ENCODE data around the gene SCEL.

SCEL gene

DNA sequence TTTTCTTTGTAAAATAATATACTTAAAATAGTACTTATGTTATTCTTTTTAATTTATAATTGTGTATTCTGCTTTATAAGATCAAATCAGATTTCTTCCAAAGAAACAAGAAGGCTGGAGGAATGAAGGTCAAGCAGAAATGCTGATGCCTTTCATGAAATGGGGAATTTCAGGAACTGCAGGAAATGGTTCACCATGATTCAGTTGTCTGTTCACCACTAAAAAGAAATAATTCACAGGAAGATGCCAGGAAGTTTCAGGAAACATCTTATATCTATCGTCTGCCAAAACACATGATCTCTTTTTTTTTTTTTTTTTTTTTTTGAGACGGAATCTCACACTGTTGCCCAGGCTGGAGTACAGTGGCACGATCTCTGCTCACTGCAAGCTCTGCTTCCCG lies 15.7 kb upstream of the SCEL start:
- Histone ChIP-seq H4K20me1 (ENCODE audit: insufficient read depth, low read length) (no peaks in the 10 kb centered on the region), H3K9ac (ENCODE audit: low read length) (no peak overlapping the region), H3F3A (ENCODE audit: insufficient read depth, low read length) (no peaks in the 10 kb centered on the region), H3K27ac (ENCODE audit: low read length) (no peak overlapping the region), H3K79me2 (ENCODE audit: low read length) (no peaks in the 10 kb centered on the region), H3K4me2 (ENCODE audit: low read depth, low read length) (no peak overlapping the region), H2AFZ (ENCODE audit: low read length) (no peak overlapping the region), H3K36me3 (replicated peaks; ENCODE audit: insufficient read depth, low read length) (no peaks in the 10 kb centered on the region), H3K9me2 (replicated peaks; ENCODE audit: insufficient read depth, low read length) (no peaks in the 10 kb centered on the region), H3K4me3 (ENCODE audit: low read length) (no peak overlapping the region), H3K9me3 (replicated peaks; ENCODE audit: insufficient read depth, low read length) (no peaks in the 10 kb centered on the region), H3K27me3 (replicated peaks; ENCODE audit: insufficient read depth, low read length) (no peaks in the 10 kb centered on the region), H3K4me1 (ENCODE audit: low read length) (no peaks in the 10 kb centered on the region)
- no peak for TF ChIP-seq EZH2 (optimal IDR thresholded peaks at IDR 0.05; ENCODE audit: low read depth, low read length)
- no peak for TF ChIP-seq EZH2phosphoT487 (IDR thresholded peaks at IDR 0.05; ENCODE audit: low read length)
- TF ChIP-seq, protein P1, sequence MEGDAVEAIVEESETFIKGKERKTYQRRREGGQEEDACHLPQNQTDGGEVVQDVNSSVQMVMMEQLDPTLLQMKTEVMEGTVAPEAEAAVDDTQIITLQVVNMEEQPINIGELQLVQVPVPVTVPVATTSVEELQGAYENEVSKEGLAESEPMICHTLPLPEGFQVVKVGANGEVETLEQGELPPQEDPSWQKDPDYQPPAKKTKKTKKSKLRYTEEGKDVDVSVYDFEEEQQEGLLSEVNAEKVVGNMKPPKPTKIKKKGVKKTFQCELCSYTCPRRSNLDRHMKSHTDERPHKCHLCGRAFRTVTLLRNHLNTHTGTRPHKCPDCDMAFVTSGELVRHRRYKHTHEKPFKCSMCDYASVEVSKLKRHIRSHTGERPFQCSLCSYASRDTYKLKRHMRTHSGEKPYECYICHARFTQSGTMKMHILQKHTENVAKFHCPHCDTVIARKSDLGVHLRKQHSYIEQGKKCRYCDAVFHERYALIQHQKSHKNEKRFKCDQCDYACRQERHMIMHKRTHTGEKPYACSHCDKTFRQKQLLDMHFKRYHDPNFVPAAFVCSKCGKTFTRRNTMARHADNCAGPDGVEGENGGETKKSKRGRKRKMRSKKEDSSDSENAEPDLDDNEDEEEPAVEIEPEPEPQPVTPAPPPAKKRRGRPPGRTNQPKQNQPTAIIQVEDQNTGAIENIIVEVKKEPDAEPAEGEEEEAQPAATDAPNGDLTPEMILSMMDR (IDR thresholded peaks at IDR 0.05; ENCODE audit: low read length): no peak
- no peak for DNase-seq

DNA sequence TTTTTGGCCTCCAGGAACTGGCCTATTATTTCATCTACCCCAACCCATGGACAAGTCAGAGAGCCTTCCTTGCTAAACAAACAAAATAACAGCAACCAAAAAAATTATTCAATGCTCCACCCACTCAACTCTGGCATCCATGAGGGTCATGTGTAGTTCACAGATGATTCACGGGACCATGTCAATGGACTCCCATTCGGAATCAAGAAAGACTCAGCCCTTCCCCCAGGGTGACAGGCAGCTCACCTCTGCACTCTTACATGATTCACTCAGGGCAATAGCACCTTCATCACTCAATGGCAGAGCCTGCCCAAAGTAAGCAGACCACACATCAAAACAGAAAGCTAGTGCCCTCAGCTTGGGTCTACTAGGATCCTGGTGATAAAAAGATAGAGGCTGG lies 14.3 kb upstream of the SCEL start:
- Histone ChIP-seq H3K27me3 (replicated peaks; ENCODE audit: insufficient read depth, low read length) (no peaks in the 10 kb centered on the region), H3K9me3 (replicated peaks; ENCODE audit: insufficient read depth, low read length) (no peaks in the 10 kb centered on the region), H4K20me1 (ENCODE audit: insufficient read depth, low read length) (no peaks in the 10 kb centered on the region), H3K36me3 (replicated peaks; ENCODE audit: insufficient read depth, low read length) (no peaks in the 10 kb centered on the region), H3K4me3 (ENCODE audit: low read length) (no peak overlapping the region), H2AFZ (ENCODE audit: low read length) (no peak overlapping the region), H3K9ac (ENCODE audit: low read length) (no peak overlapping the region), H3K9me2 (replicated peaks; ENCODE audit: insufficient read depth, low read length) (no peaks in the 10 kb centered on the region), H3K27ac (ENCODE audit: low read length) (no peak overlapping the region), H3F3A (ENCODE audit: insufficient read depth, low read length) (no peaks in the 10 kb centered on the region), H3K79me2 (ENCODE audit: low read length) (no peaks in the 10 kb centered on the region), H3K4me1 (ENCODE audit: low read length) (no peaks in the 10 kb centered on the region), H3K4me2 (ENCODE audit: low read depth, low read length) (no peak overlapping the region)
- TF ChIP-seq EZH2phosphoT487 (IDR thresholded peaks at IDR 0.05; ENCODE audit: low read length): no peak
- TF ChIP-seq, protein P1 (IDR thresholded peaks at IDR 0.05; ENCODE audit: low read length): no peak
- no peak for TF ChIP-seq EZH2 (optimal IDR thresholded peaks at IDR 0.05; ENCODE audit: low read depth, low read length)
- no peak for DNase-seq

DNA sequence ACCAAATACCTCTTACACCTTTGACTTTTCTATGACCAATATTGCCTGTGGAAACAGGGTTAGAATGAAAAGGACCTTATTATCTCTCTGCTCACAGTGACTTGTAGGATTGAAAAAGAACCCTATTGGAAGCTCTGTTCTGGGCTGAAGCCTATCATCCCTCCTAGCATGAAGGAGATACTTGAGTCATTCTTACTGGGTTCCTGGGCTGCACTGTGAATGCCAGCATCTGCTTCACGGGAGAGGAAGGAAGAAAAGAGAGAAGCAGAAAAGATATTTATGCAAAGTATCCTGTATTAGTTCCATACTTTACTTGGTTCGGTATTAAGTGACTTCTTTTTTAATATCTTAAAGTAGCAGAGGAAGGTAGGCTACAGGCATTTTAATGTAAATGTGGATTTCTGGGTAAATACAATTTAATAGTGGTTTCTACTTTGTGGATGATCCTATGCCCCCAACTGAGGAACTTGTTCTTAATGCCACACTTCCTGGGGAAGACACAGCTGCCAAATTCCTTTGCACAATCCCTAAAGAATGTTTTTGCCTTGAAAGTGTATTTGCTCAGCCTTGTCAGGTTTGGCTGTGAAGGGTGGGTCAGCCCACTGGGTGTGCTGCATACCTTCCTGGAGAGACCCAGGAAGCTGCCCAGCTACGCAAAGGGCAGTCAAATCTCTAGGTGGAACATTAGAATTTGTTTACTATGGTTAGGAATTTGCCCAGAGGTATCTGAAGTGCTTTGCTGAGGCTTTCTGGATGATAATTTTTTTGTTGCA lies 13.7 kb upstream of the SCEL start:
- no peaks in the 10 kb centered on the region for H3K9me3 ChIP-seq (replicated peaks; ENCODE audit: insufficient read depth, low read length)
- H3K4me2 ChIP-seq (ENCODE audit: low read depth, low read length): no peak overlapping the region
- no peaks in the 10 kb centered on the region for H3K36me3 ChIP-seq (replicated peaks; ENCODE audit: insufficient read depth, low read length)
- H3K9ac ChIP-seq (ENCODE audit: low read length): no peak overlapping the region
- no peak overlapping the region for H3K27ac ChIP-seq (ENCODE audit: low read length)
- no peak overlapping the region for H2AFZ ChIP-seq (ENCODE audit: low read length)
- no peak overlapping the region for H3K4me3 ChIP-seq (ENCODE audit: low read length)
- no peaks in the 10 kb centered on the region for H3K4me1 ChIP-seq (ENCODE audit: low read length)
- TF ChIP-seq EZH2 (optimal IDR thresholded peaks at IDR 0.05; ENCODE audit: low read depth, low read length): no peak
- TF ChIP-seq, protein P1 (IDR thresholded peaks at IDR 0.05; ENCODE audit: low read length): no peak
- TF ChIP-seq EZH2phosphoT487 (IDR thresholded peaks at IDR 0.05; ENCODE audit: low read length): no peak
- H3F3A ChIP-seq (ENCODE audit: insufficient read depth, low read length): no peaks in the 10 kb centered on the region
- H4K20me1 ChIP-seq (ENCODE audit: insufficient read depth, low read length): no peaks in the 10 kb centered on the region
- no peaks in the 10 kb centered on the region for H3K9me2 ChIP-seq (replicated peaks; ENCODE audit: insufficient read depth, low read length)
- DNase-seq: no peak
- no peaks in the 10 kb centered on the region for H3K79me2 ChIP-seq (ENCODE audit: low read length)
- no peaks in the 10 kb centered on the region for H3K27me3 ChIP-seq (replicated peaks; ENCODE audit: insufficient read depth, low read length)

All from MM.1S (cell line).